ENCODE results near the gene ASB10. TPM values are rescaled to one million over a fixed set of nuclear protein-coding genes. Genes with fewer than 3 reads are reported as not detected.

The ASB10 gene, protein sequence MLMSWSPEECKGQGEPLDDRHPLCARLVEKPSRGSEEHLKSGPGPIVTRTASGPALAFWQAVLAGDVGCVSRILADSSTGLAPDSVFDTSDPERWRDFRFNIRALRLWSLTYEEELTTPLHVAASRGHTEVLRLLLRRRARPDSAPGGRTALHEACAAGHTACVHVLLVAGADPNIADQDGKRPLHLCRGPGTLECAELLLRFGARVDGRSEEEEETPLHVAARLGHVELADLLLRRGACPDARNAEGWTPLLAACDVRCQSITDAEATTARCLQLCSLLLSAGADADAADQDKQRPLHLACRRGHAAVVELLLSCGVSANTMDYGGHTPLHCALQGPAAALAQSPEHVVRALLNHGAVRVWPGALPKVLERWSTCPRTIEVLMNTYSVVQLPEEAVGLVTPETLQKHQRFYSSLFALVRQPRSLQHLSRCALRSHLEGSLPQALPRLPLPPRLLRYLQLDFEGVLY
- not detected for polyA plus RNA-seq (2013, experiment 1 of 2)
- polyA plus RNA-seq (2013, experiment 2 of 2), result not detected

DNA sequence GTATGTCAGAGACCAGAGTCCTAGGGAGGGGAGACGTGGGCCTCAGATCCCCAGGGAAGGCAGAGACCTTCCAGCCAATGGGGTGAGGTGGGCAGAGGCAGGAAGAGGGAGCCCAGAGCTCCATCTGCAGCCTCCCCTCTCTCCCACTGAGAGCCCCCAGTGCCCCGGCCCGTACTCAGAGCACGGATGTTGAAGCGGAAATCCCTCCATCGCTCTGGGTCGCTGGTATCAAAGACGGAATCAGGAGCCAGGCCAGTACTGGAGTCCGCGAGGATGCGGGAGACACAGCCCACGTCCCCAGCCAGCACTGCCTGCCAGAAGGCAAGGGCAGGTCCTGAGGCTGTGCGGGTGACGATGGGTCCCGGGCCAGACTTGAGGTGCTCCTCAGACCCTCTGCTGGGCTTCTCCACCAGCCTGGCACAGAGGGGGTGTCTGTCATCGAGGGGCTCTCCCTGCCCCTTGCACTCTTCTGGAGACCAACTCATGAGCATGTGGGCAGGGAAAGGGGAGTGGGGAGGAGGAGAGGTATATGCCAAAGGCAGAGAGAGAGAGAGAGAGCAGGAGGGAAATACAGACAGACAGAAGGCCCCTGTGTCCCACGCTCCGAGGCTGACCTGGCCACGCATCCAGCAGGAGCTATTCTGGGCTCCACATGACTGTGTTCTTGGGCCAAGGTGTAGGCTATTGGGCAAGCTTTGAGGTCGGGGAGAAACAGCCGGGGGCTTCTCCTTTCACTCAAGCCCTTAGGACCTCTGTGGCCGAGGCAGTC is at the start of gene ASB10:
Gene ASB10, minus strand, starts transcription at position 611 of the 769 bp plus-strand sequence. Its CDS starts 120 bp downstream, at position 491.
- no peak within 1 kb of the TSS for H3K4me3 ChIP-seq (ENCODE audit: extremely low read depth, insufficient read depth, low read length, poor library complexity, severe bottlenecking)
- H3K4me1 ChIP-seq (ENCODE audit: control insufficient read depth, insufficient read depth, low read length, poor library complexity, severe bottlenecking), result no peaks in the 10 kb centered on the region
- H3K36me3 ChIP-seq (ENCODE audit: control insufficient read depth, insufficient read depth, low read length), result no peaks in the 10 kb centered on the region
- WGBS, 2 experiments (ENCODE audit: insufficient coverage in 2 of 2), result 94 to 97% methylated on average over 16 to 20 of the region's 22 CpGs
- no peak within 1 kb of the TSS for H3K27ac ChIP-seq (ENCODE audit: low read depth, low read length, severe bottlenecking)
- H3K9me3 ChIP-seq (ENCODE audit: control insufficient read depth, low read length), result no peaks in the 10 kb centered on the region

DNA sequence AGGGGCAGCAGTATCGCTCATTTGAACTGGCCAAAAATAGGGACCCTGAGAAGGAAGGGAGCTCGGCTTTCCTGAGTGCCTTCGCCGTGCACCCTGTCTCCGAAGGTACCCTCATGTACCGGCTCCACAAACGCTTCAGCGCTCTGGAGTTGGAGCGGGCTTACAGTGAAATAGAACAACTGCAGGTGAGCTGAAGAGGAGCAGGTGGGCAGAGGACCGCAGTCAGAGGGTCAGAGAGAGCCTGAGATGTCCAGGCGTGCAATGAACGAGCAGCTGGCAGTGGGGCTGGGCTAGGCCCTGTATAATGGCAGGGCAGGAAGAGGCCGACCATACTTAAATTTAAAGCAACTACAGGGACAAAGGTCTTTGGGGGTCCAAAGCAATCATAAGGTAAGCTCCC is 49.4 kb upstream of the ASB10 start:
- H3K9me3 ChIP-seq (ENCODE audit: control insufficient read depth, low read length), result no peaks in the 10 kb centered on the region
- peaks cover 76% of the 10 kb centered on the region for H3K36me3 ChIP-seq (ENCODE audit: control insufficient read depth, insufficient read depth, low read length)
- H3K4me1 ChIP-seq (ENCODE audit: control insufficient read depth, insufficient read depth, low read length, poor library complexity, severe bottlenecking), result peaks cover 6% of the 10 kb centered on the region
- no peak overlapping the region for H3K4me3 ChIP-seq (ENCODE audit: extremely low read depth, insufficient read depth, low read length, poor library complexity, severe bottlenecking)
- 96 to 97% methylated on average over 13 of the region's 13 CpGs for WGBS, 2 experiments (ENCODE audit: insufficient coverage in 2 of 2)
- H3K27ac ChIP-seq (ENCODE audit: low read depth, low read length, severe bottlenecking), result no peak overlapping the region

DNA sequence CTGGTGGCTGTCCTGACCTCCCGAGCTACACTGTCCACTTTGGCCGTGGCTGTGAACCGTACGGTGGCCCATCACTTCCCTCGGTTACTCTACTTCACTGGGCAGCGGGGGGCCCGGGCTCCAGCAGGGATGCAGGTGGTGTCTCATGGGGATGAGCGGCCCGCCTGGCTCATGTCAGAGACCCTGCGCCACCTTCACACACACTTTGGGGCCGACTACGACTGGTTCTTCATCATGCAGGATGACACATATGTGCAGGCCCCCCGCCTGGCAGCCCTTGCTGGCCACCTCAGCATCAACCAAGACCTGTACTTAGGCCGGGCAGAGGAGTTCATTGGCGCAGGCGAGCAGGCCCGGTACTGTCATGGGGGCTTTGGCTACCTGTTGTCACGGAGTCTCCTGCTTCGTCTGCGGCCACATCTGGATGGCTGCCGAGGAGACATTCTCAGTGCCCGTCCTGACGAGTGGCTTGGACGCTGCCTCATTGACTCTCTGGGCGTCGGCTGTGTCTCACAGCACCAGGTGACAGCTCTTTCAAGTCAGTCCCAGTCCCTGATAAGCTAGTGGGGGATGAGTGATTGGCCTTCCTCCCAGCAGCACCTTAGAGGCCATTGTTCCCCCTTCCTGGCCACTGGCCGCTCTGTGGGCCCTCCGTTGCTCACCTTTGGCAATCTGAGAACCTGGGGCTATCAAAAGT is 48.2 kb upstream of the ASB10 start:
- H3K27ac ChIP-seq (ENCODE audit: low read depth, low read length, severe bottlenecking), result no peak overlapping the region
- H3K36me3 ChIP-seq (ENCODE audit: control insufficient read depth, insufficient read depth, low read length), result peaks cover 64% of the 10 kb centered on the region
- H3K4me3 ChIP-seq (ENCODE audit: extremely low read depth, insufficient read depth, low read length, poor library complexity, severe bottlenecking), result no peak overlapping the region
- peaks cover 6% of the 10 kb centered on the region for H3K4me1 ChIP-seq (ENCODE audit: control insufficient read depth, insufficient read depth, low read length, poor library complexity, severe bottlenecking)
- no peaks in the 10 kb centered on the region for H3K9me3 ChIP-seq (ENCODE audit: control insufficient read depth, low read length)
- WGBS, 2 experiments (ENCODE audit: insufficient coverage in 2 of 2), result 96 to 98% methylated on average over 24 to 26 of the region's 28 CpGs

DNA sequence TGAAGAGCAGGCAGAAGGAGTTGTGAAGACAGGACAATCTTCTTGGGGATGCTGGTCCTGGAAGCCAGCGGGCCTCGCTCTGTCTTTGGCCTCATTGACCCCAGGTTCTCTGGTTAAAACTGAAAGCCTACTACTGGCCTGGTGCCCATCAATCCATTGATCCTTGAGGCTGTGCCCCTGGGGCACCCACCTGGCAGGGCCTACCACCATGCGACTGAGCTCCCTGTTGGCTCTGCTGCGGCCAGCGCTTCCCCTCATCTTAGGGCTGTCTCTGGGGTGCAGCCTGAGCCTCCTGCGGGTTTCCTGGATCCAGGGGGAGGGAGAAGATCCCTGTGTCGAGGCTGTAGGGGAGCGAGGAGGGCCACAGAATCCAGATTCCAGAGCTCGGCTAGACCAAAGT is 46.8 kb upstream of the ASB10 start:
- H3K9me3 ChIP-seq (ENCODE audit: control insufficient read depth, low read length), result no peaks in the 10 kb centered on the region
- peak overlapping the region; percentile 82 for H3K4me3 ChIP-seq (ENCODE audit: extremely low read depth, insufficient read depth, low read length, poor library complexity, severe bottlenecking)
- peaks cover 6% of the 10 kb centered on the region for H3K4me1 ChIP-seq (ENCODE audit: control insufficient read depth, insufficient read depth, low read length, poor library complexity, severe bottlenecking)
- H3K36me3 ChIP-seq (ENCODE audit: control insufficient read depth, insufficient read depth, low read length), result peaks cover 50% of the 10 kb centered on the region
- no peak overlapping the region for H3K27ac ChIP-seq (ENCODE audit: low read depth, low read length, severe bottlenecking)
- WGBS, 2 experiments (ENCODE audit: insufficient coverage in 2 of 2), result 89 to 90% methylated on average over 4 to 7 of the region's 9 CpGs

DNA sequence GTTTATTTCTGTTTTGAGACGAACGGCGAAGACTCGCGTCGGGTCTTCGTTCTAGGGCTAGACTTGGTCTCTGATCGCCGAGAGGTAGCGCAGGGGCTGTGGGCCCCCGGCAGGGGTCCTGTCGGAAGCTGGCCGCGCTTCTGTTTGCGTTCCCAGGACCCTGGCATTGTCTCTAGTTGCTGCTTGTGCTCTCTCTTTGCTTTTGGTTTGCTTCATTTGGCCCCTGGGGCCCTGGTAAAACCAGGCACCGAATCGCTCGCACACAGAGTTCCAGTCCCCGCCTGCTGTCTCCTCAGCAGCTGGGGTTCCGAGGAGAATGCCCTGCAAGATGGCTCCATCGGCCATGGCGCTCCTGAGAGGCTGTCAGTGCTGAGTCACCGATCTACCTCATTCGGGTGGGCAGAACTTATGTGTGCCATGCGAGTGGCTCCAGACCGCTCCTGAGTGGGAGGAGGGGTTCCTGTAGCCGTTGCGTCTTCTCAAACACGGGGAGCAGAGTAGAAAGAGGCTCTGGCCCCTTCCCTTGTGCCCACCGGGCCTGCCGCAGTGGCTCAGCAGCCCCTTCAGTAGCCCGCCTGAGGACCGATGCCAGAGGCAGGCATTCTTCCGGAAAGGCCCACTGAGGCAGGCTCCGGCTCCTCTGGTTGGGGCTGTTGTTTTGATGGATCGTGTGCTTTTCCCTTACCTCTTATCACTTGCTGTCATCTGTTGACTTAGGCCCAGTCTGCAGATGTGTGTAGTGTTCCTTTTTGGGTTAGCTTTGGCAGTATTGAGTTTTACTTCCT is 46.1 kb upstream of the ASB10 start:
- Histone ChIP-seq H3K27ac (ENCODE audit: low read depth, low read length, severe bottlenecking) (peak overlapping the region; percentile 61), H3K9me3 (ENCODE audit: control insufficient read depth, low read length) (no peaks in the 10 kb centered on the region), H3K36me3 (ENCODE audit: control insufficient read depth, insufficient read depth, low read length) (peaks cover 43% of the 10 kb centered on the region), H3K4me3 (ENCODE audit: extremely low read depth, insufficient read depth, low read length, poor library complexity, severe bottlenecking) (peak overlapping the region; percentile 82), H3K4me1 (ENCODE audit: control insufficient read depth, insufficient read depth, low read length, poor library complexity, severe bottlenecking) (peaks cover 9% of the 10 kb centered on the region)
- WGBS, 2 experiments (ENCODE audit: insufficient coverage in 2 of 2), result 13 to 15% methylated on average over 34 to 35 of the region's 36 CpGs

DNA sequence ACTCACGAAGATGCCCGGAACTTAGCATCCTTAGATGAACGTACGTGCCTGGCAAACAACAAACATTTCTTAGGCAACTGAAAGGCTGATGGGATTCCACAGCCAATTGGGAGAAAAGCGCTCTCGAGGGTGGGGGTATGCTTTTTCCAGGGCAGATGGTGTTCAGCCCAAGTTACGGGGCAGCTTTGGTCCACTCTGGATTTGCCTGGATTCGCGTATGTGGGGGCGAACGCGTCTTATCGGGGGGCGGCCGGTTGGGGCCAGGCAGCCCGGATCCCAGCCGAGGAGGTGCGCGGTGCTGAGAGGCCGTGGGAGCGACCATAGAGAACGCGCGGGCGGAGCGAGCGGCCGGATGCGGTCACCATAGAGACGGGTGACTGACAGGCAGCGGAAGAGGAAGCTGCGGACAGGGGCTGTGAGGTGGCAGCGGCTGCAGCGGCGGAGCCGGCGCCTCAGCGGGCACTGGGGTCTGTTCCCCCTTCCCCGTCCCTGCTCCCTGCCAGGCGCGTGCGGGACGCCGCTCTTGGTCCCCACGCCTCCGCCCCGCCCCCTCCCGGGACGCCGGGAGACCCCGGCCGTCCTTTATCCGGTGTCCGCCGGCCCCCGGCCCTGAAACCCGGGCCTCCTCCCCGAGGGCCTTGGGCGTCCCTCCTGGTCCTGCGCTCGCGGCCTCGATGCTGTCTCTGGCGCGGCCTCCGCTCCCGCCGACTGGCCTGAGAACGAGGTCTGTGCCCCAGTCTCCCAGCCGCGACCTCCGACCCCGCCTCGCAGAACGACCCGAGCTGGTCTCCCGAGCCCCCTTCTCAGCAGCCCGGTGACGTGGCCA is 45.3 kb upstream of the ASB10 start, which contains the start of gene CHPF2:
Gene CHPF2, plus strand, starts transcription at position 393 of the 826 bp plus-strand sequence. CDS start 1,529 bp downstream, outside the sequence.
- H3K36me3 ChIP-seq (ENCODE audit: control insufficient read depth, insufficient read depth, low read length), result peaks cover 35% of the 10 kb centered on the region
- WGBS, 2 experiments (ENCODE audit: insufficient coverage in 2 of 2), result 1% methylated on average over 55 to 77 of the region's 79 CpGs
- H3K9me3 ChIP-seq (ENCODE audit: control insufficient read depth, low read length), result no peaks in the 10 kb centered on the region
- peak within 1 kb of the TSS; percentile 61 for H3K27ac ChIP-seq (ENCODE audit: low read depth, low read length, severe bottlenecking)
- peak within 1 kb of the TSS; percentile 82 for H3K4me3 ChIP-seq (ENCODE audit: extremely low read depth, insufficient read depth, low read length, poor library complexity, severe bottlenecking)
- peaks cover 13% of the 10 kb centered on the region for H3K4me1 ChIP-seq (ENCODE audit: control insufficient read depth, insufficient read depth, low read length, poor library complexity, severe bottlenecking)

DNA sequence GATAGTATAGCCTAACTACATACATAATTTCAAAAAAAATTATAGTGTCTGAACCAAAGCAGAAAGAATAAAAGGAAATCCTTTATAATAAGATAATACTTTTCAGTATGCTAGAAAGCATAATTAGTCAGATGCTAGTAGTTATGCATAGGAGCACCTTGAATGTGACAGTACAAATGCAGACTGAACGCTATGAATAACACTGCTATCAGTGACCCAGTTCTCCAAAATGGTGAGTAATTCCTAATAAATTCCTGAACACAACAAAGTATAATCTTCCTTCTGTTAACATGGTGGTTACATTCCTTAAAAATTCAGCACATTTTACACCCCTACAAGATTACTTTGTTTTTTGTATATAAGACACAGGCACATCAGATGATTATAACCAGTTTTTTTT is 44.0 kb upstream of the ASB10 start:
- no CpG with 5 or more reads among the region's 1 CpG for WGBS, 2 experiments (ENCODE audit: insufficient coverage in 2 of 2)
- Histone ChIP-seq H3K9me3 (ENCODE audit: control insufficient read depth, low read length) (no peaks in the 10 kb centered on the region), H3K36me3 (ENCODE audit: control insufficient read depth, insufficient read depth, low read length) (peaks cover 23% of the 10 kb centered on the region), H3K4me3 (ENCODE audit: extremely low read depth, insufficient read depth, low read length, poor library complexity, severe bottlenecking) (no peak overlapping the region), H3K27ac (ENCODE audit: low read depth, low read length, severe bottlenecking) (no peak overlapping the region), H3K4me1 (ENCODE audit: control insufficient read depth, insufficient read depth, low read length, poor library complexity, severe bottlenecking) (peaks cover 14% of the 10 kb centered on the region)

DNA sequence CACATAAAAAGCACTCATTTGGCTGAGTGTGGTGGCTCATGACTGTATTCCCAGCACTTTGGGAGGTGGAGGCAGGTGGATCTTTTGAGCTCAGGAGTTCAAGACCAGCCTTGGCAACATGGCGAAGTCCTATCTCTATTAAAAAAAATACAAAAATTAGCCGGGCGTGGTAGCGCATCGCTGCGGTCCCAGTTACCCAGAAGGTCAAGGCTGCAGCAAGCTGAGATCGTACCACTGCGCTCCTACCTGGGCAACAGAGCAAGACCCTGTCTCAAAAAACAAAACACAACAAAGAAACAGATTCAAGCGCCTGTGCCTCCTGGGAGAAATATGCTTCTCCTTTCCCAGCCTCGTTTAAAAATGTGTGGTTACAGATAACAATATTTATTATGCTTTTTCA is 42.2 kb upstream of the ASB10 start:
- Histone ChIP-seq H3K4me1 (ENCODE audit: control insufficient read depth, insufficient read depth, low read length, poor library complexity, severe bottlenecking) (peaks cover 21% of the 10 kb centered on the region), H3K36me3 (ENCODE audit: control insufficient read depth, insufficient read depth, low read length) (peaks cover 14% of the 10 kb centered on the region), H3K9me3 (ENCODE audit: control insufficient read depth, low read length) (no peaks in the 10 kb centered on the region), H3K4me3 (ENCODE audit: extremely low read depth, insufficient read depth, low read length, poor library complexity, severe bottlenecking) (no peak overlapping the region), H3K27ac (ENCODE audit: low read depth, low read length, severe bottlenecking) (no peak overlapping the region)
- 88 to 98% methylated on average over 7 to 8 of the region's 10 CpGs for WGBS, 2 experiments (ENCODE audit: insufficient coverage in 2 of 2)

DNA sequence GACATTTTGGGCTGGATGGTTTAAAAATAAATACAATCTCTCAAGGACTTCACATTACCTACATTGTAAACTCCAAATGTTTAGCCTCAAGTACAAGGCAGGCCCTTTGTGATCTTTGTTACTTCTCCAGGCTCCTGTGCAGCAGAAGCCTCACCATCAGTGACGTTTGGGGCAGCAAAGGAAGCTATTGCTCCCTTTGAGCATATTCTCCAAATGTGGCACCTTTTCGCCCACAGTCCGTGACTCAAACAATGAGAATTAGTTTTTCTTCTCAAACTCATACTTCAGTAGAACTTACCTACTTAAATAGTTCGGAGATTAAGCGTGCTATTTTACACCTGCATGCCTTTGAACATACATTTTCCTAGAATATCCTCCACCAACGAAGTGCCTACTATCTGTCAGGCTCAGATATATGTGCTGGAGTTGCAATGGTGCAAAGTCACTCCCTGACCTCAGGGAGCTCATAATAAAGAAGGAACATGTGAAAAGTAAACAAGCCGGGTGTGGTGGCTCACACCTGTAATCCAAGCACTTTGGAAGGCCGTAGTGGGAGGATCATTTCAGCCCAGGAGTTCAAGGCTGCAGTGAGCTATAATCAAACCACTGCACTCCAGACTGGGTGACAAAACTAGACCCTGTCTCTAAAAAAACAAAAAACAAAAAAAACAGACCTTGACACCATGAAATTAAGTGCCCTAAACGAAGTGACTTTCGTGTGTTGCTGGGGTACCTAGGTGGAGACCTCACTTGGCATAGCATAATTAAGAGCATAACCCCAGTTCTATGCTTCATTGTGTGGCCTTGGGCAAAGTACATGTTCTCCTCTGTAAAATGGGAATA is 41.2 kb upstream of the ASB10 start:
- Histone ChIP-seq H3K4me1 (ENCODE audit: control insufficient read depth, insufficient read depth, low read length, poor library complexity, severe bottlenecking) (peaks cover 15% of the 10 kb centered on the region), H3K27ac (ENCODE audit: low read depth, low read length, severe bottlenecking) (peak overlapping the region; percentile 94), H3K4me3 (ENCODE audit: extremely low read depth, insufficient read depth, low read length, poor library complexity, severe bottlenecking) (peak overlapping the region; percentile 88), H3K9me3 (ENCODE audit: control insufficient read depth, low read length) (no peaks in the 10 kb centered on the region), H3K36me3 (ENCODE audit: control insufficient read depth, insufficient read depth, low read length) (peaks cover 19% of the 10 kb centered on the region)
- WGBS, 2 experiments (ENCODE audit: insufficient coverage in 2 of 2), result 85 to 88% methylated on average over 10 of the region's 10 CpGs

Measured in mesodermal cell (in vitro differentiated cells).